ENCODE measurements around the gene AUP1. TPM values are rescaled to one million over a fixed set of nuclear protein-coding genes. Genes with fewer than 3 reads are reported as not detected.
A peak's percentile ranks its signal among the peaks of the same experiment; 100 is the strongest.
"Not testable (repeated sequence)": the region's sequence is repeated elsewhere in the genome, so short reads cannot be mapped to it uniquely, and the experiment has no call there.

Gene AUP1
- 150 and 194 TPM in 2 replicates for total RNA-seq (2014; rRNA removed; shearing (Covaris generic))

- DNase-seq (ENCODE audit: low spot score) = peak; percentile 94
These were observed at the start of gene AUP1, which contains the start of gene HTRA2 for GRCh38 chr2:74529357-74530238. Gene AUP1, minus strand, starts transcription at chr2:74529706. Its CDS starts 77 bp downstream, at chr2:74529629. Gene HTRA2, plus strand, starts transcription at chr2:74529933. Its CDS starts 74 bp downstream, at chr2:74530007.

DNA sequence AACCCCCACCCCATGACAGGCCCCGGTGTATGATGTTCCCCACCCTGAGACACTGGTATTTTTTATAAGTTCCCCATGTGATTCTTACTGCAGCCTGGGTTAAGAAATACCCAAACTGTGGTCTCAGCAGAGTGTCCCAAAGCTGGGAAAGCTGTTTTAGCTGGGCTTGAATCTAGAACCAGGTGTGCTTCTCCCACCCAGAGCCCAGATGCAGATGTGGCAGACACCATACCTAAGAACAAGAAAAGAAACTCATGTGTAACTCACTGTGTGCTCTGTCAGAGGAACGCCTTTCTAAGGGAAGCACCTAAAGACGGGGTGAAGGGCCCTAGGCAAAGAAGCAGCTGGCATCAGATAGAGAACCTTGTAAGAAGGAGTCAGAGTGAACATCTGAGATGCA is 48.9 kb upstream of the AUP1 start:
- no peak for DNase-seq (ENCODE audit: low spot score)

DNA sequence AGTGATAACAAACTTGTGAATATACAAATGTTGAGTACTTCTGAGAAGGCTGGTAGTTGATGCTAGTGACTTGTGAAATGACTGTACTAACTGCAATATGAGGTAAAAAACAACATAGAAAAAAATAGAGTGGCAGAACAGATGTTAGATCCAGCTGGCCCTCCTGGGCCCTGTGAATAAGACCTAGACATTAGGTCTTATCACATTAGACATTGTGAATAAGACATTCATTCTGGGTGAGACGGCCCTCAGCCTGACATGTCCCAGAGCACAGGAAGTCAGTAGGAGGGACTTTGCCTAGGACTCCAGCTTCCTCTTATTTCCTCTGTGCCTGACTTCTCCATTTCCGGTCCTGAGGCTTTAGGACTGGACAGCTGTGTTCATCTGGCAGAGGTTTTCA is 47.9 kb upstream of the AUP1 start:
- DNase-seq (ENCODE audit: low spot score) = no peak

- no peak for DNase-seq (ENCODE audit: low spot score)
These were observed 47.3 kb upstream of the AUP1 start for GRCh38 chr2:74576863-74577229.

GRCh38 chr2:74576211-74576862 is 46.8 kb upstream of the AUP1 start:
- DNase-seq (ENCODE audit: low spot score) = no peak

DNA sequence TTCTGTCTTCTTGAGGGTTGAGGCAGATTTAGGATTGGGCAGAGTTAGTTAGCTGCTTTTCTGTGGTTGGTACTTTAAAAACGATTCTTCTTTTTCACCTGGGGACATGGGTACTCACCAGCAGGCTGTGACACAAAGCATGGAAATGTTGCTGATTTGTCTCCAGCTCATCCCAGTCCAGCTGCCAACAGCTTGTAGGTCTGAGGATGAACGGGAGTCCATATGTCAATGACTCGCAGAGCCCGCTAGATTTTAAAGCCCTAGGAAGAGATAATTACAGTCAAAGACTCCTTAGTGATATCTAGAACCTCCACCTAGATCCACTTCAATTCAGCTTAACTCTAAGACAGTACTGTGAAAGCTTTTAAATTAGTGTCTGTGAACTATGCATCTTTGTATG is 45.8 kb upstream of the AUP1 start:
- no peak for DNase-seq (ENCODE audit: low spot score)

DNA sequence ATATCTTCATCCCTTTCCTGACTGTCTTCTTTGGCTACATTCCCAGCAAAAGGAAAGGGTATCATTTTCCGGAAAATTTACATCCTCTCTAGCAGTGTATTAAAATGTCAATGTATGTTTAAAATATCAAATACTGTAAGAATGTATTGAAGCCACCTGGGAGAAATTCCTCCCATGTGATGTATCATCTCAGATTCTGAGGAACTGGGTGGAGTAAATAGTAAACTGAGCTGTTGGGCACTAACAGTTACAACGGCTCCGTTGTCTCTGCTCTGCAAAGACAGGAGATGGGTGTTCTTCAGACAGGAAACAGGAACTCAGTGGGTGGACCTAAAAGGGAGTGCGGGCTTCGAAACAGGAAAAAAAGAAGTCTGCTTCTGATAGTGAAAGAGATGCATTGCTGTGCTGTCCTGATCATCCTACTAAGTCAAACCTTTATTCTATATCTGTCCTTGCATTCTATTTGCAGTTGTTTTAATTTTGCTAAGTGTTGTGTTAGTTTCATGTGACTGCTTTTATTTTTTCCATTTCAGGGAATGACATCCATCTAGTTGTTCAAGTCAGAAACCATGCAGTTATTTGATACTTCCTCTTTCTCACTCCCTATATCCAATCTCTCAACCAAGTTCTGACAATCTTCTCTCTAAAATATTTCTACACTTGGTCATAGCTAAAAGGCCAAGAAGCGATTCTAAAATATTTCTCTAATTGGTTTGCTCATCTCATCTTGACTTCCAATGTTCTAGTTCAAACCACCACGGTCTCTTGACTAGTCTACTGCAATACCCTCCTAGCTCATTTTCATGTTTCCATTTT is 44.4 kb upstream of the AUP1 start:
- DNase-seq (ENCODE audit: low spot score) = peak; percentile 83

GRCh38 chr2:74572178-74572925 is 42.8 kb upstream of the AUP1 start:
- DNase-seq (ENCODE audit: low spot score) = no peak

DNA sequence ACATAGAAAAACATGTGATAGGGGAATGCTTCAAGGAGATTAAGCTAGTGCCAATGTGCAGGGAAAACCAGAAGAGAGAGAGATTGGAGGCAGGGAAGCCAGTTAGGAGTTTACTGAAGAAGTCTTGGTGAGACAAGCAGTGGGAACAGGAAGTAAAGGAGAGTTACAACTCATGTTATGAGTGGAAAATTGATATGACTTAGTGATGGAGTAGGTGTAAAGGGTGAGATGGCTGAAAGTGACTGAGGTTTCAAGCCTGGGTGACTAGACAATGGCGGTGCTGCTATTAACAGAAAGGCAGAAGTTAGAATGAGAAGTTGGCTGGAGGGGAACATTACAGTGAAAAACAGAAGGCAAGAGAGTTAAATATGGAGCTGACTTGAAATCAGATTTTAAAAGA is 41.6 kb upstream of the AUP1 start:
- DNase-seq (ENCODE audit: low spot score) = no peak

- no peak for DNase-seq (ENCODE audit: low spot score)
These were observed 40.2 kb upstream of the AUP1 start for GRCh38 chr2:74569686-74570085.

GRCh38 chr2:74567881-74568280 is 38.4 kb upstream of the AUP1 start:
- DNase-seq (ENCODE audit: low spot score) = peak; percentile 74

DNA sequence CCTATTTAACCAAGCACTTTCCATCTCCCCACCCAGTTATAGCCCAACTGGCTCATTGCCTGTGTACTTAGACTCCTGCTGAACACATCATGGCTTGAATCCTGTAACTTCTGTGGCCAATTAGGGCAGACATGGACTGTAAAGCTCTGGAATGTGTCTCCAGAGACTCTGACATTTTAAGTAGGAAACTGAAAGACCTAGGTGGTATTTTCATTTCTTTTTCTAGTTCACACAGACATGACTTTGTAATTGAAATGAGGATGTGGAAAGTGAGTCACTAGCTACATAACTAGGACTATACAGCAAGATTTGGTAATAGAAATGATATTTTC is 37.2 kb upstream of the AUP1 start:
- peak; percentile 83 for DNase-seq (ENCODE audit: low spot score)

DNA sequence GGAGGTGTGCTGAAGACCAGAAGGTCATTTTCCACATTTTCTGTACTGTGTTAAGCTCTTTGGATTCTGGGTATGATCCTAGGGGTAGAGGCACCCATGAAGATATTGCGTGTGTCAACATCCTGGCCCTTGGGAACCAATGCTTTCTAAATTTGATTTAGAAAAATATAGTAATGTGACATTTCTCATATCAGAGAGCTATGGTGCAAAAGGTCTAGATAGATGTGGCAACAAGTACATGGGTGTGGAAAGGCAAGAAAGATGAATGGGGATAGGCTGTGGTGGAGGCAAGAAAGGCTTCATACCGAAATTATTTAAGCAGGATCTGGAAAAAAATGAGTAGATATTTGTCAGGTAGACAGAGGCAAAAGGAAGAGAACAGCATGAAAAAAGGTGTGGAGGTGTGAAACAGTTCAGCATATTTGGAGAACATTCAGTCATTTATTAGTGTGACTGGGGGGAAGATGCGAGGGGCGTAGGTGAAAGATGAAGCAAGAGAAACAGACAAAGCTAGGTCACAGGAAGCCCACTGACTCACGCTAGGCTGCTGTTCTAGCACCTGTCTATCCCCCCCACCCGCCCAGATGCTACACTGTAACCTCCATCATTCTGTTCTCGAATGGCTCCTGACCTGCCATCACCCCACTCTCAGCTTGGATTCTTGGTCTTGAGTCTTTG is 36.7 kb upstream of the AUP1 start:
- DNase-seq (ENCODE audit: low spot score) = no peak

- DNase-seq (ENCODE audit: low spot score) = peak; percentile 92
These were observed 34.7 kb upstream of the AUP1 start for GRCh38 chr2:74564222-74564621.

- DNase-seq (ENCODE audit: low spot score) = peak; percentile 40
These were observed 32.7 kb upstream of the AUP1 start for GRCh38 chr2:74562126-74562775.

DNA sequence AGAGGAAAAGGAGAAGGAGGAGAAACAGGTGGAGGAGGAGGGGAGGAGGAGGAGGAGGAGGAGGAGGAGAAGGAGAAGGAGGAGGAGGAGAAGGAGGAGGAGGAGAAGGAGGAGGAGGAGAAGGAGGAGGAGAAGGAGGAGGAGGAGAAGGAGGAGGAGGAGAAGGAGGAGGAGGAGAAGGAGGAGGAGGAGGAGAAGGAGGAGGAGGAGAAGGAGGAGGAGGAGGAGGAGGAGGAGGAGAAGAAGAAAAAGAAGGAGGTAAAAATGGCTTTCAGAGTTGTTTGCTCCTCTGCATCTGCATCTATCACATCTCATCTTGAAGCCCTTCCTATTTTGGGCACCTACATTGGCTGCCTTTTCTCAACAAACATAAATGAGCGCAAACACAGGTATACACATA is 31.5 kb upstream of the AUP1 start:
- not testable (repeated sequence) for DNase-seq (ENCODE audit: low spot score)

DNA sequence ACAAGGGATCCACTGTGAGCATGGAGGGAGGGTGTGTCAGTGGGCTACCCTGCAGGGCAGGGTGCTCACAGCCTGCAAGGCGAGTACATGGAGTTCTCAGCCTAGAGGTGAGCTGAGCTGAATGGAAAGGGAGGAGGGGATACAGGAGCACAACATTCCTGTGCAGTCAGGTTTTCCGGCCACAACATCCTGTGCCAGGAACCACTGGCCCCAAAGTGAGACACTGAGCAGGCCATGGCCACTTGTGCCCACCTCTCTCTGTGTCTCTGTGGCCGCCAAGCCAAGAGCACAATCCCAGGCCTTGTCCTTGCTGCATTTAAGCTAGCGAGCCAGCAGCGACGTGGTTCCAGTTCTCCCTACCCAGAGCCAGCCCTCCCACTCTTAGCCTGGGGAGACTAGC is 31.1 kb upstream of the AUP1 start:
- DNase-seq (ENCODE audit: low spot score) = peak; percentile 59

DNA sequence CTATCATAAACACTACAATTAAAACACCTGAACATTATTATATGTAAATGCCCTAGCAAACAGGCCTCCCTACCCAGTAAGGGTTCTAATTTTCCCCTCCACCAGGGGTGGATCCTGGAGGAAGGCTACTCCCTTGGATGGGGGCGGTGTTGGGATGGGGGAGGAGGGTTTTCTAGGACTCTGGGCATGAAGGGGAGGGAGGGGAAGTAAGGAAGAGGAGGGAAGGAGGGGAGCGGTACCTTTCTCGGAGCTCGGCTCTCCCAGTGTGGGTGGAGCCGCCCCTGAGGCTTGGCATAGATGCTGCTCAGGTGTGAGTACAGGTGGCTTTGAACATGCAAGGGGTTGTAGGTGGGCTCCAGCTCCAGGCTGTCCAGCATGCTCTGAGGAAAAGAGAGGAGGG is 30.4 kb upstream of the AUP1 start:
- DNase-seq (ENCODE audit: low spot score) = no peak

- DNase-seq (ENCODE audit: low spot score) = no peak
These were observed 29.1 kb upstream of the AUP1 start for GRCh38 chr2:74558284-74559230.

Data from A172 (cell line).